Sigmoid colon (tissue), 7 donors: Measurements from ENCODE around the gene TBCD. TPM values are rescaled to one million over a fixed set of nuclear protein-coding genes. Genes with fewer than 3 reads are reported as not detected.
A peak's percentile ranks its signal among the peaks of the same experiment; 100 is the strongest.

Source experiments
- DNase-seq: peaks from one replicate; pipeline ENCODE4 v3.0.0-alpha.2; 2019
- H3K27ac ChIP-seq, 4 donors: fragments of 200-600 bp; sonication (generic); one replicate each; pipeline ENCODE4 v1.5.1; 2016 to 2019; ENCODE audit warnings: mild to moderate bottlenecking in 1 of 4
- H3K27me3 ChIP-seq, 3 donors: fragments of 200-600 bp; sonication (generic); one replicate each; pipeline ENCODE4 v1.5.1; 2019; ENCODE audit warnings: mild to moderate bottlenecking in 1 of 3
- H3K36me3 ChIP-seq, 4 donors: fragments of 200-600 bp; sonication (generic); one replicate each; pipeline ENCODE4 v1.5.1; 2016 to 2019
- H3K4me1 ChIP-seq, 4 donors: fragments of 200-600 bp; sonication (generic); one replicate each; pipeline ENCODE4 v1.5.1; 2017 to 2019
- H3K4me3 ChIP-seq, 4 donors: fragments of 200-600 bp; sonication (generic); one replicate each; pipeline ENCODE4 v1.5.1; 2017 to 2019; ENCODE audit warnings: mild to moderate bottlenecking in 2 of 4, moderate library complexity in 1 of 4
- H3K9me3 ChIP-seq, 4 donors: fragments of 200-600 bp in 3 of 4; sonication (generic) in 3 of 4; one replicate each; pipeline versions ENCODE4 v1.5.1 to v1.6.1; 2013 to 2019
- CTCF ChIP-seq, 4 experiments: fragments of 450-650 bp in 3 of 4; fragments of 200-600 bp in 1 of 4; IDR thresholded peaks; one replicate each; pipeline ENCODE4 v1.5.1; 2016 to 2019; ENCODE audit warnings: antibody characterized with exemption in 4 of 4, mild to moderate bottlenecking in 3 of 4, moderate library complexity in 2 of 4
- EP300 ChIP-seq, 4 donors: sonication (generic); formaldehyde crosslinking; IDR thresholded peaks; one replicate each; pipeline ENCODE4 v1.6.1; 2017; ENCODE audit warnings: antibody characterized with exemption in 4 of 4
- POLR2A ChIP-seq, 2 donors: fragments of 450-650 bp; IDR thresholded peaks; one replicate each; pipeline ENCODE4 v1.6.1; 2016; ENCODE audit warnings: antibody characterized with exemption in 2 of 2, mild to moderate bottlenecking in 2 of 2, moderate library complexity in 2 of 2
- POLR2AphosphoS5 ChIP-seq, 4 donors: sonication (generic); formaldehyde crosslinking; IDR thresholded peaks; one replicate each; pipeline ENCODE4 v1.6.1; 2017; ENCODE audit warnings: antibody characterized with exemption in 4 of 4
- WGBS, 2 donors: extraction: QIAGEN DNeasy Blood & Tissue Kit; methylation state at CpG; one replicate each; pipeline ENCODE4 v1.1.7; 2013; 5-methylcytosine and 5-hydroxymethylcytosine counted together
- intact Hi-C: fragments of 100-400 bp; cut with DNase I; formaldehyde crosslinking; loops from one replicate; pipeline ENCODE4 v1.15.1; 2023
- polyA plus RNA-seq, 3 donors: library from polyadenylated mRNA; stranded (reverse); fragments of 200-250 nt; gene quantifications; one replicate each; pipeline ENCODE4 v1.2.3, GENCODE V29; 2013
- total RNA-seq, 4 donors: library from RNA; depleted of rRNA; stranded (reverse); fragments of >200 nt; gene quantifications; one replicate each; pipeline ENCODE4 v1.1.0, GENCODE V29; 2016
- donor health status: healthy with polysubstance abuse.
- donor health status: Bipolar disorder and iron deficiency.
- donor health status: healthy.

The TBCD gene
- total and polyA plus RNA-seq, 7 donors: 11.1 to 77.4 (median 34.2) TPM

GRCh38 chr17:82956146-82956725, 204.4 kb downstream of the TBCD start:
- intact Hi-C loops: no loop called here
- Histone ChIP-seq H3K4me1 (no peaks in the 10 kb centered on the region), H3K36me3 (no peaks in the 10 kb centered on the region), H3K4me3 (no peak overlapping the region), H3K9me3 (peaks cover 0 to 4% (median 2%) of the 10 kb centered on the region in 4 donors), H3K27me3 (no peaks in the 10 kb centered on the region), H3K27ac (no peak overlapping the region)
- DNase-seq: peak; percentile 40
- TF ChIP-seq POLR2A (IDR thresholded peaks at IDR 0.05) (no peak), CTCF (IDR thresholded peaks at IDR 0.05) (no peak), POLR2AphosphoS5 (IDR thresholded peaks at IDR 0.05) (no peak), EP300 (IDR thresholded peaks at IDR 0.05) (no peak)
- WGBS, 2 donors: 97% methylated on average over 18 of the region's 18 CpGs

- Histone ChIP-seq H3K27me3 (no peaks in the 10 kb centered on the region), H3K4me1 (no peaks in the 10 kb centered on the region), H3K9me3 (peaks cover 0 to 3% (median 1%) of the 10 kb centered on the region in 4 donors), H3K4me3 (no peak overlapping the region), H3K27ac (no peak overlapping the region), H3K36me3 (no peaks in the 10 kb centered on the region)
- TF ChIP-seq CTCF (IDR thresholded peaks at IDR 0.05) (no peak), POLR2A (IDR thresholded peaks at IDR 0.05) (no peak), POLR2AphosphoS5 (IDR thresholded peaks at IDR 0.05) (no peak), EP300 (IDR thresholded peaks at IDR 0.05) (no peak)
- peak; percentile 61 for DNase-seq
- intact Hi-C loops: no loop called here
- WGBS, 2 donors: 94 to 97% methylated on average over 33 of the region's 33 CpGs
These were observed 205.0 kb downstream of the TBCD start for GRCh38 chr17:82956726-82957468.

GRCh38 chr17:82957469-82957795, 205.6 kb downstream of the TBCD start:
- Histone ChIP-seq H3K9me3 (peaks cover 0 to 2% (median under 1%) of the 10 kb centered on the region in 4 donors), H3K27ac (no peak overlapping the region), H3K4me1 (no peaks in the 10 kb centered on the region), H3K27me3 (no peaks in the 10 kb centered on the region), H3K36me3 (no peaks in the 10 kb centered on the region), H3K4me3 (no peak overlapping the region)
- peak; percentile 53 for DNase-seq
- intact Hi-C loops: no loop called here
- WGBS, 2 donors: 92 to 94% methylated on average over 8 of the region's 8 CpGs
- no peak for TF ChIP-seq POLR2A (IDR thresholded peaks at IDR 0.05)
- no peak for TF ChIP-seq EP300 (IDR thresholded peaks at IDR 0.05)
- TF ChIP-seq CTCF (IDR thresholded peaks at IDR 0.05): no peak
- no peak for TF ChIP-seq POLR2AphosphoS5 (IDR thresholded peaks at IDR 0.05)

GRCh38 chr17:82957961-82958561, 206.2 kb downstream of the TBCD start:
- peak; percentile 56 for DNase-seq
- no peaks in the 10 kb centered on the region for H3K27me3 ChIP-seq
- H3K27ac ChIP-seq: no peak overlapping the region
- H3K4me3 ChIP-seq: no peak overlapping the region
- H3K9me3 ChIP-seq: peaks cover 0 to 2% (median under 1%) of the 10 kb centered on the region in 4 donors
- 88 to 89% methylated on average over 30 of the region's 30 CpGs for WGBS, 2 donors
- intact Hi-C loops: no loop called here
- peaks cover 0 to 4% (median under 1%) of the 10 kb centered on the region in 4 donors for H3K4me1 ChIP-seq
- no peaks in the 10 kb centered on the region for H3K36me3 ChIP-seq
- TF ChIP-seq EP300 (IDR thresholded peaks at IDR 0.05): no peak
- TF ChIP-seq POLR2AphosphoS5 (IDR thresholded peaks at IDR 0.05): no peak
- no peak for TF ChIP-seq POLR2A (IDR thresholded peaks at IDR 0.05)
- TF ChIP-seq CTCF (IDR thresholded peaks at IDR 0.05): no peak
